Activated CD4-positive, alpha-beta T cell treated with anti-CD3 and anti-CD28 coated beads, Interleukin-2, Interleukin-6, amounts not matched to agents 100 ng/mL and 50 ng/mL, durations not matched to agents 16 hours and 8 hours (primary cell): Measurements from ENCODE around the gene STAP1.
"Not testable (repeated sequence)": the region's sequence is repeated elsewhere in the genome, so short reads cannot be mapped to it uniquely, and the experiment has no call there.

Experiments
- DNase-seq: peaks from one replicate; pipeline ENCODE4 v3.0.0-alpha.2; 2020

Gene STAP1

GRCh38 chr4:67634741-67635140 is 76.2 kb downstream of the STAP1 start:
- DNase-seq, result no peak

GRCh38 chr4:67635331-67635730 is 76.8 kb downstream of the STAP1 start:
- DNase-seq, result no peak

GRCh38 chr4:67636978-67637377 is 78.5 kb downstream of the STAP1 start:
- DNase-seq, result not testable (repeated sequence)

- no peak for DNase-seq
Observed at GRCh38 chr4:67638136-67638535, 79.6 kb downstream of the STAP1 start.

GRCh38 chr4:67651536-67651935 is 93.0 kb downstream of the STAP1 start:
- DNase-seq, result no peak
